ENCODE measurements around the gene CCDC63.

CCDC63 gene

DNA sequence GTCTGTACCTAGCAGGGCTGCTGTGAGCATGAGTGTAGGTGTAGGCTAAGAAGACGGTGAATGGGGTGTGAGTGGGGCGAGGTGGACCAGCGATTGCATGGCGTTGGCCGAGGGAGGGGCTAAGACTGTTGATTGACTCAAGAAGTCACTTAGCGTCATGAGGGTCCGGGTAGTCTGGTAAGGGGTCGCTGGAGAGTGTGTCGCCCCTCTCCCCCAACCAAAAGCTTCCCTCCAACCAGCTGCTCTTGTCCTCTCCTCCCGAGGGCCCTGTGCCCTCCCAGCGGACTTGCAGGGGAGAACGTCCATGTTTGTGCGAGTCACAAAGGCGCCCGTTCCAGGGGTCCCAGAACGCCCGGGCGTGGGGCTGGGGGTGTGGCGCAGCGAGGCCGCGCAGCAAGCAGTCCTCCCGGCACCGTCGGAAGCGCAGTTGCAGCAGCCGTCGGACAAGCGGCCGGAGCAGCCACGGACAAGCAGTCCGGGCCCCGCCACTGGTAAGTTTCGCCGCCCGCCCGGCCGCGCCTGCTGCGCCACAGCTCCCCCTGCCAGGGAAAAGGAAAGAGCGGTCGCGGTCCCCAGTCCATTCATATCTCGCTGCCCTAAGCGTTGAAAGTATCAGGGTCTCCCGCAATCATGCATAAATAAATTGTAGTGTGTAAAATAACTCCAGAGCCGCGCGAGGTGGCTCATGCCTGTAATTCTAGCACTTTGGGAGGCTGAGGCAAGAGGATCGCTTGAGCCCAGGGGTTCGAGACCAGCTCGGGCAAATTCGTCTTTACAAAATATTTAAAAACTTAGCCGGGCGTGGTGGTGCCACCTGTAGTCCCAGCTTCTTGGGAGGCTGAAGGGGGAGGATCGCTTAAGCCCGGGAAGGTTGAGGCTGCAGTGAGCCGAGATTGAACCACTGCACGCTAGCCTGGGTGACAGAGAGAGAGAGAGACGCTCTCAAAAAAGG is at the start of gene CCDC63:
Gene CCDC63, plus strand, starts transcription at position 373 of the 952 bp plus-strand sequence. CDS start 5,968 bp downstream, outside the sequence.
- DNase-seq = peak; percentile 36

- no peak for DNase-seq
These were observed 48.3 kb upstream of the CCDC63 start for GRCh38 chr12:110798461-110798860.

DNA sequence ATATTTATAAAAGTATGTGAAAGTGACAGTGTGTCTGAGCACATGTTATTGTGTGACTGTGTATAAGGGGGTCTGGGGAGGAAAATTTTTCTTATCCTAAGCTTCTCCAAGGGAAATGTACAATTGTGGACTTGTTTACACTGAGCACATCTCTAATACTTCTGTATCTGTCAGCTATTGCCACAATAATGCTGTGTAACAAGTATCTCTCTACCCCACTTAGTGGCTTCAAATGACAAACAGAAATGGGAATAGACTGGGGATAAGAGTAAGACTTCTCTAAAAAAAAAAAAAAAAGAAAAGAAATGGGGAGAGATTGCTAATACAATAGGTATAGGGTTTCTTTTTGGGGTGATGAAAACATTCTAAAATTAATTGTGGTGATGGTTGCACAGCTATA is 44.3 kb upstream of the CCDC63 start:
- DNase-seq = no peak

DNA sequence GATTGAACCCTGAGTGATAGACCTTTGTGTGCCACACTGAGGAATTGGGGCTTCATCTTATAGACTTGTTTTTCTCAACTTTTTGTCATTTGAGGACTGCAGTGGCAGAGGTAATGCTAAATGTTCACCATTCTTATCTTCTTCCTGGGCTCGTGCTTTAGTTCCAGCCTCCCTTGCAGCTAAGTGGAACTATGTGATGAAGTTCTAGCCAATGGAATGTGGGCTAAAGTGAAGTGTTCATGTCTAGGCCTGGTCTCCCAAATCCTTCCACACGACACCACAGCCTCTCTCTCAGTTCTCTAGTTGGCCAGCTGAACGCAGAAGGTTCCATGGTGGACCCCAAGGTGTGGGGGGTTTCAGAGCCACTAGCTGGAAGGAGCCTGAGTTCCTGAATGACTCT is 42.4 kb upstream of the CCDC63 start:
- DNase-seq = no peak

GRCh38 chr12:110807640-110808039 is 39.1 kb upstream of the CCDC63 start:
- no peak for DNase-seq

DNA sequence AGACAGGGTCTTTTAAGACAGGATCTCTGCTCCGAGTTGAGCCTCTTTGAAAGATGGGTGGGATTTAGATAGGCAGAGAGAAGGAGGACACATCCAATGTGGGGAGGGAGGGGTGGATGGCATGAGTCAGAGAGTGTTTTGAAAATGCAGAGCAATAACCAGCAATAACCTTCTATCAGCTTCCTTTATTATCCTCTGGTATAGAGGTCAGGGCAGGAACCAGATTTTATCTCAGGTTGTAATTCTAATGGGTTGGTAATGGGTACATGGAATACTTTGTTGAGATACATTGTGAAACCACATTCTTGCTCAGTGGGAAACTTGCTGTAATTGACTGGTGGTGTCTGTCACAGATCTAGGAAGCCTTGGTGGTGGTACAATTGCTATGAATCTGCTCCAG is 37.6 kb upstream of the CCDC63 start:
- no peak for DNase-seq

DNA sequence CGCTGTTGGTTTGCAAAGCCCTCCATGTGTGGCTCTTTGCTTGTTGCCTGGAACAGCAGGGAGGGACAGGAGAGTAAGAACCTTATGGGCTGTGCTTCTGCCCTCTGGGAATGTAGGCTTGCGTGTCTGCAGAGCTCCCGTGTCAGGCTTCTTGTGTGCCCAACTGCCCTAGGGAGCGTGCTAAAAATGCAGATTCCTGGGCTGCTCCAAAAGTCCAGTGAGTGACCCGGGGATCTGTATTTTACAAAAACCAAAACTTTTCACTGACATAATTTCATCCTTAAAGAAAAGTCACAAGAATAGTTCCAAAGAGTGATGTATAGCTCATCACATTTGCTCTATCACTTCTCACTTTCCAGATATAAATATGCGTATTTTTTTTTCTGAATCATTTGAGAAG is 34.8 kb upstream of the CCDC63 start:
- no peak for DNase-seq

DNA sequence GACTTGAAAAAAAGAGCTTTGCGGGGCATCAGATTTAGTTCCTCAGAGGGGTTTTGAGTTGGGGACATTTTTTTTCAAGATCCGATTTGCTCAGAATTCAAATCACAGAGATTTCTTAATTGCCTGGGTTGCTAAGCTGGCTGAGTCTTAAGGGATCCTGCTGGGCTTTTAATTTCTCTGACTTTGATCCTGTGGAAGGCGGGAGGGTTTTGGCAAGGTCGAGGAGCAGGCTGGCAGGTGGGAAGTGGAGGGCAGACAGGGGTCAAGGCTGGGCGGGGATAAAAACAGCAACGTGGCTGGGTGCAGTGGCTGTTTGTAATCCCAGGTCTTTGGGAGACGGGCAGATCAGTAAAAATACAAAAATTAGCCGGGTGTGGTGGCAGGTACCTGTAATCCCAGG is 33.5 kb upstream of the CCDC63 start:
- no peak for DNase-seq

DNA sequence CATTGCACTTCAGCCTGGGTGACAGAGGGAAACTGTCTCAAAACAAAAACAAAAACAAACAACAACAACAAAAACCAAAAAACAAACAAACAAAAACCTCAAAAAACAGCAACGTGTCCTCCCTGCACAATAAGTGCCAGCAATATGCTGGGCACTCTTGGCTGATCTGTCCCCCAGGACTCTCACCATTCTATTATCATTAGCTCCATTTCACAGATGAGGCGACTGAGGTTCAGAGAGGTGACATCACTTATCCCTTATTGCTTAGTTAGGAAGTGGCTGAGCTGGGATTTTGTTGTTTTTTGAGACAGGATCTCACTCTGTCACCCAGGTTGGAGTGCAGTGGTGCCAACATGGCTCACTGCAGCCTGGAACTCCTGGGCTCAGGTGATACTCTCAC is 33.0 kb upstream of the CCDC63 start:
- DNase-seq = no peak

DNA sequence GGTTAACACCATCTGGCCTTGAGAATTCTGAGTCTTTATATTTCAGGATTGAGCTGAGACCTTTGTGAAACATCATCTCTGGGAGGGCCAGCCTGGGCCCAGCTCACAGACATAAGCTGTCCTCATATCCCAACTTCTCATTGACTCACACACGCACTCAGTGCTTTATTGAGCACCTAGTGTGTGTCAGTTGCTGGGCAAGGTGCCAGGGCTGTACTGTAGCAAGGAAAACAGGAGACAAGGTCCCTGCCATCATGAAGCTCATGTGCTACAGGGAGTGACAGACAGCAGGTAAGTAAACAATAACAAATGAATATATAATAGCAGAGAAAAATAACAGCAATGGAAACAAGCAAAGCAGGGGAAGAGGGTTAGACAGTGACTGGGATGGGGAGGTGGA is 30.5 kb upstream of the CCDC63 start:
- no peak for DNase-seq

DNA sequence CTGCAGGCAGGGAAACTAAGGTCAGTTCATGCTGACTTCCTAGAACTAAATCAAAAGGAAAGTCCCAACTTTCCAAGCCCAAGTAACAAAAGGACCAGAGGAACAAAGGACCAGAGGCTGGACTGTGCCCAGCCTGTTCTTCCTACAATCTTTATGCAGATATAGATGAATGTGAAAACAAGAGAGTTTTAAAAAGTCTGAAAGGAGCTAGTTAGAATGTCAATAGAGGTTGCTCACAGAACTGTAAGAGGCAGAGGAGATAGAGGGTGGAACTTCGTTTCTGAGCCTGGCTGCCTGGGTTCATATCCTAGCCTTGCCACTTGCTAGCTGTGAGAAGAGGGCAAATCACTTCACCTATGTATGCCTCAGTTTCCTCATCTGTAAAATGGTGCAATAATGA is 30.0 kb upstream of the CCDC63 start:
- no peak for DNase-seq

GRCh38 chr12:110818511-110818910 is 28.3 kb upstream of the CCDC63 start:
- no peak for DNase-seq

DNA sequence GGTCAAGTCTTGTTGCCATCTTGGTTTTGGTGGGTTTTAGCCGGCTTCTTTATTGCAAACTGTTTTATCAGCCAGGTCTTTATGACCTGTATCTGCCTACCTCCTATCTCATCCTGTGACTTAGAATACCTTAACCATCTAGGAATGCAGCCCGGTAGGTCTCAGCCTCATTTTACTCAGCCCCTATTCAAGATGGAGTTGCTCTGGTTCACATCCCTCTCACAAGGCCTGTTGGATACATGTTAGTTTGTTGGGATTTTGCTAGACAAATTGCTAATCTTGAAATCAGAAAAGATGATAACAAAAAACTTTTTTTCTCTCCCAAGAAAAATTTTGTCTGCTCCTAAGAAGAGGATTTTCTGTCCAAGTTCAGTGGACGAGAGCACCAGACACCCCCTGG is 27.6 kb upstream of the CCDC63 start:
- no peak for DNase-seq

- DNase-seq = no peak
These were observed 27.1 kb upstream of the CCDC63 start for GRCh38 chr12:110819646-110820045.

- DNase-seq = no peak
These were observed 24.9 kb upstream of the CCDC63 start for GRCh38 chr12:110821917-110822316.

DNA sequence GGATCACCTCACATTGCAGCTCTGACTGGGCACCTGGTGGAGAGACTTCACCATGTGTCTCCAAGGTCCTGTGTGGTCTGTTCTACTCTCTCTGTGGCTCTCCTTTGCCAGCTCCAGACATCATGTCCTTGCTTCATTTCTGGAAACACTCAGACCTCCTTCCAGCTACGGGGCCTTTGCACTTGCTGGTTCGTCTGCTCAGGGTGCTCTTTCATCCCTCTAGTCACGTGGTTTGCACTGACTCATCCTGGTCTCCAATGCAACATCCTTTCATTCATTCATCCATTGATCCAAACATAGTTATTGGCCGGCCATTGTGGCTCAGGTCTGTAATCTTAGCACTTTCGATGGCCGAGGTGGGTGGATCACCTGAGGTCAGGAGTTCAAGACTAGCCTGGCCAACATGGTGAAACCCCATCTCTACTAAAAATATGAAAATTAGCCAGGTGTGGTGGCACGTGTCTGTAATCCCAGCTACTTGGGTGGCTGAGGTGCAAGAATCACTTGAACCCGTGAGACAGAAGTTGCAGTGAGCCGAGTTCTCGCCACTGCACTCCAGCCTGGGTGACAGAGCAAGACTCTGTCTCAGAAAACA is 23.9 kb upstream of the CCDC63 start:
- DNase-seq = no peak

DNA sequence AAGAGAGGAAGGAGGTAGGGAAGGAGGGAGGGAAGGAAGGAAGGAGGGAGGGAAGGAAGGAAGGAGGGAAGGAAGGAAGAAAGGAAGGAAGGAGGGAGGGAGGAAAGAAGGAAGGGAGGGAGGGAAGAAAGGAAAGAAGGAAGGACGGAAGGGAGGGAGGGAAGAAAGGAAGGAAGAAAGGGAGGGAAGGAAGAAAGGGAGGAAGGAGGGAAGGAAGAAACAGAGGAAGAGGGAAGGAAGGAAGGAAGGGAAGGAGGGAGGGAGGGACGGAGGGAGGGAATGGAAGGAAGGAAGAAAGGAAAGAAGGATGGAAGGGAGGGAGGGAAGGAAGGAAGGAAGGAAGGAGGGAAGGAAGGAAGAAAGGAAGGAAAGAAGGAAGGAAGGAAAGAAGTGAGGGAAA is 22.4 kb upstream of the CCDC63 start:
- no peak for DNase-seq

- DNase-seq = no peak
These were observed 21.3 kb upstream of the CCDC63 start for GRCh38 chr12:110825530-110825929.

DNA sequence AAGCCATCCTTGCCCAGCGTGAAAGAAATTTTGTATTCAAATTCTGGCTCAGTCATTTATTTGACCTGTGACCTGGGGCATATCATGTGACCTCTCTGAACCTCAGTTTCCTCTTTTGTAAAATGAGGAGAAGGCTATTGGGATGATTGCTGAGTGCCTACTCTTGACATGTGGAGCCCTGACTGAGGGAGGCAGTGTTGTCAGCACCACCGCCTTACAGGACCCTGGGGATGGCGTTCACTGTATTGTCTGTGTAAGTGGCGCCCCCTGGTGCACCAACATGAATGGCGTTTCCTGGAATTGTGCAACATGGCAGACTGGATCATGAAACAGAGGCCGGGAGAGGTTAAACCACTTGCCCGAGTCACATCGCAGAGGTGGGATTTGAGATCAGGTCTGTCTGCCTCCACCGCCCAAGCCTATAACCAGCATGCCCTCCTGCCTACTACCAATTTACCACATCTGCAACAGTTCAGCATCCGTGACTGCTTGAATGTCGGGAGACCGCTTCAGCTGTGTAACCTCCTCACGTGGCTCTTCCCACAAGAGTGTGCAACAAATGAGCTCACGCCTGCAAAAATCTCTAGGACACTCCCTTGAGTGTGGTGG is 20.1 kb upstream of the CCDC63 start:
- DNase-seq = peak; percentile 85

GRCh38 chr12:110829308-110829707 is 17.5 kb upstream of the CCDC63 start:
- DNase-seq = no peak

GRCh38 chr12:110836291-110836690 is 10.5 kb upstream of the CCDC63 start:
- no peak for DNase-seq

GRCh38 chr12:110841007-110841406 is 5.8 kb upstream of the CCDC63 start:
- no peak for DNase-seq

DNA sequence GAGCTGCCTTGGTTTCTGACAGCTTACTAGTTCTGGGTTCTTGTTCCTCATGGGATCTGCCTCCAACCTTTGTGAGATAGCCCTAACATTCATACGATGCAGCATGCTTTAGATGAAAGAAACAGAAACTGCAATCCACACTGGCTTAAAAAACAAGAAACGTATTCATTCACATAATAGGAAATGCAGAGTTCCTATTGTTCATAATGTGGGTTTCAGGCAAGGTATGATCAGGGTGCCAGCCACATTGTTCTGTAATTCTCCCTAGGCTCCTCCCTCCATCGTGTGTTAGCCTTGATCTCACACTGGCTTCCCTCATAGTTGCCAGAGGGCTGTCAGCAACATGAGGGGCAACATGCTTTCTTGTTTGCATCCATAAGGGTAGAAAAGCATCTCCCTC is 2.7 kb upstream of the CCDC63 start:
- no peak for DNase-seq

Measured in NCI-H774 (cell line).